ENCODE measurements around the gene MAD1L1.
A peak's percentile ranks its signal among the peaks of the same experiment; 100 is the strongest.

MAD1L1 gene

GRCh38 chr7:2242541-2243429 is 10.0 kb upstream of the MAD1L1 start:
- DNase-seq = no peak
- H3K27ac ChIP-seq (ENCODE audit: insufficient read depth, low read length, poor library complexity, severe bottlenecking) = peak overlapping the region; percentile 67
- H3K9me3 ChIP-seq (ENCODE audit: control insufficient read depth, low read length) = no peaks in the 10 kb centered on the region
- H3K4me1 ChIP-seq (ENCODE audit: control insufficient read depth, insufficient read depth, low read length, poor library complexity, severe bottlenecking) = peaks cover 3% of the 10 kb centered on the region
- H3K36me3 ChIP-seq (ENCODE audit: control insufficient read depth, insufficient read depth, low read length) = peaks cover 7% of the 10 kb centered on the region
- no peaks in the 10 kb centered on the region for H3K27me3 ChIP-seq (replicated peaks; ENCODE audit: control insufficient read depth, insufficient read depth, low read length, poor library complexity, severe bottlenecking)
- peak overlapping the region; percentile 93 for H3K4me3 ChIP-seq (ENCODE audit: insufficient read depth, low read depth, low read length, poor library complexity, severe bottlenecking)

- DNase-seq = peak; percentile 36 to 56 (median 37)
- peaks cover 3% of the 10 kb centered on the region for H3K4me1 ChIP-seq (ENCODE audit: control insufficient read depth, insufficient read depth, low read length, poor library complexity, severe bottlenecking)
- H3K9me3 ChIP-seq (ENCODE audit: control insufficient read depth, low read length) = no peaks in the 10 kb centered on the region
- peak within 1 kb of the TSS; percentile 67 for H3K27ac ChIP-seq (ENCODE audit: insufficient read depth, low read length, poor library complexity, severe bottlenecking)
- H3K36me3 ChIP-seq (ENCODE audit: control insufficient read depth, insufficient read depth, low read length) = peaks cover 8% of the 10 kb centered on the region
- peak within 1 kb of the TSS; percentile 93 for H3K4me3 ChIP-seq (ENCODE audit: insufficient read depth, low read depth, low read length, poor library complexity, severe bottlenecking)
- no peaks in the 10 kb centered on the region for H3K27me3 ChIP-seq (replicated peaks; ENCODE audit: control insufficient read depth, insufficient read depth, low read length, poor library complexity, severe bottlenecking)
These were observed 9.1 kb upstream of the MAD1L1 start, which contains the start of the genes MRM2 and NUDT1 for GRCh38 chr7:2241580-2242540. Gene MRM2, minus strand, starts transcription at chr7:2242205. Its CDS starts 36 bp downstream, at chr7:2242169. Gene NUDT1, plus strand, starts transcription at chr7:2242226. Its CDS starts 2,349 bp downstream, at chr7:2244575.

- DNase-seq = no peak
- no peaks in the 10 kb centered on the region for H3K27me3 ChIP-seq (replicated peaks; ENCODE audit: control insufficient read depth, insufficient read depth, low read length, poor library complexity, severe bottlenecking)
- peaks cover 3% of the 10 kb centered on the region for H3K4me1 ChIP-seq (ENCODE audit: control insufficient read depth, insufficient read depth, low read length, poor library complexity, severe bottlenecking)
- peaks cover 15% of the 10 kb centered on the region for H3K36me3 ChIP-seq (ENCODE audit: control insufficient read depth, insufficient read depth, low read length)
- no peak overlapping the region for H3K27ac ChIP-seq (ENCODE audit: insufficient read depth, low read length, poor library complexity, severe bottlenecking)
- H3K4me3 ChIP-seq (ENCODE audit: insufficient read depth, low read depth, low read length, poor library complexity, severe bottlenecking) = no peak overlapping the region
- no peaks in the 10 kb centered on the region for H3K9me3 ChIP-seq (ENCODE audit: control insufficient read depth, low read length)
These were observed 6.5 kb upstream of the MAD1L1 start for GRCh38 chr7:2239242-2239641.

- Histone ChIP-seq H3K4me3 (ENCODE audit: insufficient read depth, low read depth, low read length, poor library complexity, severe bottlenecking) (no peak overlapping the region), H3K27me3 (replicated peaks; ENCODE audit: control insufficient read depth, insufficient read depth, low read length, poor library complexity, severe bottlenecking) (no peaks in the 10 kb centered on the region), H3K27ac (ENCODE audit: insufficient read depth, low read length, poor library complexity, severe bottlenecking) (no peak overlapping the region), H3K36me3 (ENCODE audit: control insufficient read depth, insufficient read depth, low read length) (peaks cover 15% of the 10 kb centered on the region), H3K9me3 (ENCODE audit: control insufficient read depth, low read length) (no peaks in the 10 kb centered on the region), H3K4me1 (ENCODE audit: control insufficient read depth, insufficient read depth, low read length, poor library complexity, severe bottlenecking) (no peaks in the 10 kb centered on the region)
- no peak for DNase-seq
These were observed 4.4 kb upstream of the MAD1L1 start for GRCh38 chr7:2237109-2237602.

GRCh38 chr7:2233926-2234325 is 1.2 kb upstream of the MAD1L1 start:
- H3K4me1 ChIP-seq (ENCODE audit: control insufficient read depth, insufficient read depth, low read length, poor library complexity, severe bottlenecking) = peaks cover 6% of the 10 kb centered on the region
- no peak overlapping the region for H3K4me3 ChIP-seq (ENCODE audit: insufficient read depth, low read depth, low read length, poor library complexity, severe bottlenecking)
- no peaks in the 10 kb centered on the region for H3K27me3 ChIP-seq (replicated peaks; ENCODE audit: control insufficient read depth, insufficient read depth, low read length, poor library complexity, severe bottlenecking)
- H3K36me3 ChIP-seq (ENCODE audit: control insufficient read depth, insufficient read depth, low read length) = peaks cover 15% of the 10 kb centered on the region
- no peak for DNase-seq
- H3K9me3 ChIP-seq (ENCODE audit: control insufficient read depth, low read length) = no peaks in the 10 kb centered on the region
- no peak overlapping the region for H3K27ac ChIP-seq (ENCODE audit: insufficient read depth, low read length, poor library complexity, severe bottlenecking)

GRCh38 chr7:2231992-2232765 is 566 bp downstream of the MAD1L1 start:
- H3K4me1 ChIP-seq (ENCODE audit: control insufficient read depth, insufficient read depth, low read length, poor library complexity, severe bottlenecking) = peaks cover 6% of the 10 kb centered on the region
- H3K27me3 ChIP-seq (replicated peaks; ENCODE audit: control insufficient read depth, insufficient read depth, low read length, poor library complexity, severe bottlenecking) = no peaks in the 10 kb centered on the region
- H3K36me3 ChIP-seq (ENCODE audit: control insufficient read depth, insufficient read depth, low read length) = peaks cover 13% of the 10 kb centered on the region
- H3K27ac ChIP-seq (ENCODE audit: insufficient read depth, low read length, poor library complexity, severe bottlenecking) = peak overlapping the region; percentile 64
- H3K9me3 ChIP-seq (ENCODE audit: control insufficient read depth, low read length) = no peaks in the 10 kb centered on the region
- peak overlapping the region; percentile 85 for H3K4me3 ChIP-seq (ENCODE audit: insufficient read depth, low read depth, low read length, poor library complexity, severe bottlenecking)
- DNase-seq = peak in 2 of 3 donors; percentile 9 to 11

- no peak for DNase-seq
- H3K36me3 ChIP-seq (ENCODE audit: control insufficient read depth, insufficient read depth, low read length) = peaks cover 13% of the 10 kb centered on the region
- H3K4me3 ChIP-seq (ENCODE audit: insufficient read depth, low read depth, low read length, poor library complexity, severe bottlenecking) = no peak overlapping the region
These were observed 1.9 kb downstream of the MAD1L1 start for GRCh38 chr7:2230882-2231281.

GRCh38 chr7:2230226-2230625 is 2.5 kb downstream of the MAD1L1 start:
- Histone ChIP-seq H3K9me3 (ENCODE audit: control insufficient read depth, low read length) (no peaks in the 10 kb centered on the region), H3K27me3 (replicated peaks; ENCODE audit: control insufficient read depth, insufficient read depth, low read length, poor library complexity, severe bottlenecking) (no peaks in the 10 kb centered on the region), H3K4me1 (ENCODE audit: control insufficient read depth, insufficient read depth, low read length, poor library complexity, severe bottlenecking) (peaks cover 6% of the 10 kb centered on the region), H3K36me3 (ENCODE audit: control insufficient read depth, insufficient read depth, low read length) (peaks cover 12% of the 10 kb centered on the region), H3K4me3 (ENCODE audit: insufficient read depth, low read depth, low read length, poor library complexity, severe bottlenecking) (no peak overlapping the region), H3K27ac (ENCODE audit: insufficient read depth, low read length, poor library complexity, severe bottlenecking) (no peak overlapping the region)
- no peak for DNase-seq

More at GRCh38 chr7:2230882-2231281, 1.9 kb downstream of the MAD1L1 start:
- peaks cover 6% of the 10 kb centered on the region for H3K4me1 ChIP-seq (ENCODE audit: control insufficient read depth, insufficient read depth, low read length, poor library complexity, severe bottlenecking)
- H3K9me3 ChIP-seq (ENCODE audit: control insufficient read depth, low read length) = no peaks in the 10 kb centered on the region
- no peak overlapping the region for H3K27ac ChIP-seq (ENCODE audit: insufficient read depth, low read length, poor library complexity, severe bottlenecking)
- H3K27me3 ChIP-seq (replicated peaks; ENCODE audit: control insufficient read depth, insufficient read depth, low read length, poor library complexity, severe bottlenecking) = no peaks in the 10 kb centered on the region

GRCh38 chr7:2229467-2229866 is 3.3 kb downstream of the MAD1L1 start:
- Histone ChIP-seq H3K27me3 (replicated peaks; ENCODE audit: control insufficient read depth, insufficient read depth, low read length, poor library complexity, severe bottlenecking) (no peaks in the 10 kb centered on the region), H3K4me1 (ENCODE audit: control insufficient read depth, insufficient read depth, low read length, poor library complexity, severe bottlenecking) (peaks cover 6% of the 10 kb centered on the region), H3K36me3 (ENCODE audit: control insufficient read depth, insufficient read depth, low read length) (peaks cover 6% of the 10 kb centered on the region), H3K27ac (ENCODE audit: insufficient read depth, low read length, poor library complexity, severe bottlenecking) (no peak overlapping the region), H3K9me3 (ENCODE audit: control insufficient read depth, low read length) (no peaks in the 10 kb centered on the region), H3K4me3 (ENCODE audit: insufficient read depth, low read depth, low read length, poor library complexity, severe bottlenecking) (no peak overlapping the region)
- DNase-seq = no peak

Measured in effector memory CD4-positive, alpha-beta T cell (primary cell).